GM12892 (cell line): ENCODE measurements around the gene KCNQ1OT1.

ENCODE experiments used
- POLR2A ChIP-seq: IDR thresholded peaks from 2 replicates; pipeline ENCODE4 v1.6.1; 2011; ENCODE audit warnings: low read depth, low read length, control low read depth
- POLR2AphosphoS5 ChIP-seq: IDR thresholded peaks from 2 replicates; pipeline ENCODE4 v1.6.1; 2011; ENCODE audit warnings: low read depth, low read length, control low read depth
- TAF1 ChIP-seq: IDR thresholded peaks from 2 replicates; pipeline ENCODE4 v1.6.1; 2011; ENCODE audit warnings: low read depth, mild to moderate bottlenecking, control low read depth, low read length, borderline replicate concordance

DNA sequence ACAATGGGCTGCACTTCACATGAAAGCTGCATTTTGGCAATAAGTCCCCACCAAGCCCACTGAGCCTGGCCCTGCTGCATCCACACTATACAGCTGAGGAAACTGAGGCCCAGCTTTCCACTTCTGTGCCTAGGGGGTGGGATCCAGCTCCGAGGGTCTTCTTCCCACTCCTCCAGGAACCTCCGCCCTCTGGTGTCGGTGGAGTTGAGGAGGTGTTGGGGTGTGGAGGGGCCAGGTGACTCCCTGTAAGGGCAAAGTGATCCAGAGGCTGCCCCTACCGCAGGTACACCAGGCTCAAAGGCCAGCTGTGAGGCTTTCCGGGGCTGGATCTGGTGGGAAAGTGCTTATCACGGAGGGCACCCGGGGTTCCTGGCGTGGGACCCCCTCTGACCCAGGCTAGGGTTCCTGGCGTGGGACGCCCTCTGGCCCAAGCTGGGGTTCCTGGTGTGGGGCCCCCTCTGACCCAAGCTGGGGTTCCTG is 130.0 kb downstream of the KCNQ1OT1 start:
- TF ChIP-seq POLR2A (no peak), TAF1 (no peak), POLR2AphosphoS5 (no peak)
